HG02759 (cell line): Measurements from ENCODE around the gene OSBPL2.

Experiments used
- ATAC-seq: cut with Tn5 transposase; IDR thresholded peaks from one replicate; pipeline ENCODE4 v1.9.1; 2021; ENCODE audit warnings: mild to moderate bottlenecking, moderate library complexity; ENCODE audit not compliant: unreplicated experiment

The OSBPL2 gene

GRCh38 chr20:62205618-62206387 is 32.5 kb upstream of the OSBPL2 start:
- ATAC-seq = no peak

- no peak for ATAC-seq
Measured at GRCh38 chr20:62206388-62206775, 31.9 kb upstream of the OSBPL2 start.

GRCh38 chr20:62208061-62208794 is 30.1 kb upstream of the OSBPL2 start:
- ATAC-seq = no peak

- ATAC-seq = no peak
Measured at GRCh38 chr20:62208795-62209755, 29.2 kb upstream of the OSBPL2 start.

GRCh38 chr20:62209850-62210495 is 28.3 kb upstream of the OSBPL2 start:
- ATAC-seq = no peak

- no peak for ATAC-seq
Measured at GRCh38 chr20:62210496-62210855, 27.8 kb upstream of the OSBPL2 start.

GRCh38 chr20:62211216-62211615 is 27.1 kb upstream of the OSBPL2 start:
- no peak for ATAC-seq

- ATAC-seq = no peak
Measured at GRCh38 chr20:62211769-62212288, 26.5 kb upstream of the OSBPL2 start.

- no peak for ATAC-seq
Measured at GRCh38 chr20:62212299-62212698, 26.0 kb upstream of the OSBPL2 start.

GRCh38 chr20:62214067-62214466 is 24.3 kb upstream of the OSBPL2 start:
- ATAC-seq = no peak

GRCh38 chr20:62215020-62215990 is 23.0 kb upstream of the OSBPL2 start:
- no peak for ATAC-seq

- no peak for ATAC-seq
Measured at GRCh38 chr20:62215991-62216635, 22.2 kb upstream of the OSBPL2 start.

- ATAC-seq = no peak
Measured at GRCh38 chr20:62216636-62217566, 21.4 kb upstream of the OSBPL2 start.

- ATAC-seq = no peak
Measured at GRCh38 chr20:62217913-62218773, 20.2 kb upstream of the OSBPL2 start.

GRCh38 chr20:62219101-62219991 is 19.0 kb upstream of the OSBPL2 start:
- peak; percentile 27 for ATAC-seq
